22Rv1 (cell line): ENCODE data around the gene UPP2.

ENCODE experiments used
- H3K27ac ChIP-seq: fragments of 450-650 bp; 2 replicates; pipeline ENCODE4 v1.5.1; 2017
- ZFX ChIP-seq: fragments of 450-650 bp; IDR thresholded peaks from 2 replicates; pipeline ENCODE4 v1.6.1; 2017; ENCODE audit warnings: antibody characterized with exemption, borderline replicate concordance
- TF ChIP-seq, protein P1 (sequence below): fragments of 450-650 bp; IDR thresholded peaks from 2 replicates; pipeline ENCODE4 v1.5.1; 2017; ENCODE audit warnings: mild to moderate bottlenecking

Gene UPP2

GRCh38 chr2:158104903-158105302 lies 3.2 kb downstream of the UPP2 start:
- TF ChIP-seq, protein P1, sequence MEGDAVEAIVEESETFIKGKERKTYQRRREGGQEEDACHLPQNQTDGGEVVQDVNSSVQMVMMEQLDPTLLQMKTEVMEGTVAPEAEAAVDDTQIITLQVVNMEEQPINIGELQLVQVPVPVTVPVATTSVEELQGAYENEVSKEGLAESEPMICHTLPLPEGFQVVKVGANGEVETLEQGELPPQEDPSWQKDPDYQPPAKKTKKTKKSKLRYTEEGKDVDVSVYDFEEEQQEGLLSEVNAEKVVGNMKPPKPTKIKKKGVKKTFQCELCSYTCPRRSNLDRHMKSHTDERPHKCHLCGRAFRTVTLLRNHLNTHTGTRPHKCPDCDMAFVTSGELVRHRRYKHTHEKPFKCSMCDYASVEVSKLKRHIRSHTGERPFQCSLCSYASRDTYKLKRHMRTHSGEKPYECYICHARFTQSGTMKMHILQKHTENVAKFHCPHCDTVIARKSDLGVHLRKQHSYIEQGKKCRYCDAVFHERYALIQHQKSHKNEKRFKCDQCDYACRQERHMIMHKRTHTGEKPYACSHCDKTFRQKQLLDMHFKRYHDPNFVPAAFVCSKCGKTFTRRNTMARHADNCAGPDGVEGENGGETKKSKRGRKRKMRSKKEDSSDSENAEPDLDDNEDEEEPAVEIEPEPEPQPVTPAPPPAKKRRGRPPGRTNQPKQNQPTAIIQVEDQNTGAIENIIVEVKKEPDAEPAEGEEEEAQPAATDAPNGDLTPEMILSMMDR, result no peak
- no peak overlapping the region for H3K27ac ChIP-seq

DNA sequence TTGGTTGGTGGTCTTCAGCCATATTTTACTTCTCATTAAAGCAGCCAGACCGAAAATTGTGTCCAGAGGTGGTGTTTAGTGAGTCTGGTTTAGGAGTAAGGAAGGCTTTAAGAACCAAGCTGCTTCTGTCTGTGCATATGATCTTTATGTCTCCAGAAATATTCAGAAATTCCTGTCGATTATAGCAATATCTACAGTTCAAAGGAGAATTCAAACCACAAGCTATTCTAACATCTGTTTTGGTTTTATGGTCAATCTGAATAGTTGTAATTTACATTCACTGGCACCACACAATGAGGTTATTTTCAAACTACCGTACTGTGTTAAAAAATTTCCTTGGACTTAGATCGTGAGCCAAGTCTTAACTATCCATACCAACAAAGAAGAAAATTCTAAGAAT lies 11.3 kb downstream of the UPP2 start:
- no peak overlapping the region for H3K27ac ChIP-seq
- TF ChIP-seq ZFX, result no peak
- TF ChIP-seq, protein P1, result no peak

- TF ChIP-seq, protein P1, result no peak
- TF ChIP-seq ZFX, result no peak
- H3K27ac ChIP-seq, result no peak overlapping the region
Measured at GRCh38 chr2:158113741-158114295, 12.1 kb downstream of the UPP2 start.

- TF ChIP-seq, protein P1, result no peak
- TF ChIP-seq ZFX, result no peak
- no peak overlapping the region for H3K27ac ChIP-seq
Measured at GRCh38 chr2:158114516-158114915, 12.8 kb downstream of the UPP2 start.

DNA sequence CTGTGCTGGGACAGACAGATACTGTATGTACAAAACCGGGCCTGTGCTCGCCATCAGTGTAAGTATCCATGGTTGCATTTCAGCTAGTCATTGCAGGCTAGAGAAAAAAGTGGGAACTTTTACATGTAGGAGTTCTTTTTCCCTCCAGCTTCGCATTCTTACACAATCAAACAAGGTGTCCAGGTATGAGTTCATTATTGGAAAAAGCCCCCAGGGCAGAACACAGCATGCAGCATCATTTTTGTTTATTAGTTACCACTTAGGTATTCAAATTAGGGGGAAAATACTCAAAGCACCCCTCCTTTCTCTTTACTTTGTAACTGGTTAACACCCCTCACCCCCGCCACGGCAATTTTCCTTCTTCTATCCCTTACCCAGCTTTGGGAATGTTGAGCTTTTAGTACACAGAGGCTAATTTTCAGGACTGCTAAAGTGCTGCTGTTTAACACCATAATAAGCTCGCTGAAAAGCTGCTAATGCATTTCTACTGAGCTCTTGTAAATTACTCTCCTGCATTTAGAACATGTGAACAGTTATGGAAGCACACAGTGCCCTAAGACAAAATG lies 13.6 kb downstream of the UPP2 start:
- H3K27ac ChIP-seq, result no peak overlapping the region
- no peak for TF ChIP-seq ZFX
- TF ChIP-seq, protein P1, result no peak

GRCh38 chr2:158116936-158117335 lies 15.3 kb downstream of the UPP2 start:
- H3K27ac ChIP-seq, result no peak overlapping the region
- TF ChIP-seq, protein P1, result no peak
- no peak for TF ChIP-seq ZFX

GRCh38 chr2:158120102-158120501 lies 18.4 kb downstream of the UPP2 start:
- no peak overlapping the region for H3K27ac ChIP-seq
- TF ChIP-seq, protein P1, result no peak
- no peak for TF ChIP-seq ZFX
